Caco-2 (cell line): ENCODE results near the gene CERS6. TPM values are rescaled to one million over a fixed set of nuclear protein-coding genes. Genes with fewer than 3 reads are reported as not detected.

Experiments used
- BruUV-seq: library from RNA; stranded (reverse); fragments of 400-500 nt; replicated peaks from 2 replicates; lab custom pipeline; 2021; lab: Mats Ljungman, UMichigan
- CTCF ChIA-PET: fragments of 300-600 bp; sonication (Branson Sonifier 250); formaldehyde crosslinking; loops from one replicate; lab custom pipeline; 2022; ENCODE audit warnings: antibody characterized with exemption; lab: Charles Lee
- POLR2A ChIA-PET: fragments of 300-600 bp; sonication (Branson Sonifier 250); formaldehyde crosslinking; loops from one replicate; lab custom pipeline; 2022; ENCODE audit warnings: antibody characterized with exemption; lab: Charles Lee
- DNase-seq, 2 experiments: peaks; one replicate each; pipeline versions ENCODE4 v3.0.0 to v3.0.0-alpha.2; 2020 to 2022
- H3K27me3 ChIP-seq: replicated peaks from 2 replicates; pipeline ENCODE4 v1.6.0; 2011; ENCODE audit warnings: low read length; ENCODE audit not compliant: control insufficient read depth, insufficient read depth
- H3K36me3 ChIP-seq: 2 replicates; pipeline ENCODE4 v1.5.1; 2011; ENCODE audit warnings: low read length; ENCODE audit not compliant: control insufficient read depth, insufficient read depth
- H3K4me1 ChIP-seq: fragments of 250-450 bp; sonication (Bioruptor Pico); 2 replicates; pipeline ENCODE4 v1.5.1; 2020; ENCODE audit warnings: mild to moderate bottlenecking
- H3K4me3 ChIP-seq: 2 replicates; pipeline ENCODE4 v1.5.1; 2011; ENCODE audit warnings: low read depth, mild to moderate bottlenecking, control low read depth, low read length
- H3K9me3 ChIP-seq: fragments of 250-450 bp; sonication (Bioruptor Pico); 2 replicates; pipeline ENCODE4 v1.5.1; 2020; ENCODE audit warnings: mild to moderate bottlenecking, moderate library complexity
- H3K27ac Mint-ChIP-seq: one replicate; pipeline ENCODE4 v1.8.0; 2022; ENCODE audit warnings: mixed read lengths; ENCODE audit not compliant: unreplicated experiment
- H3K27me3 Mint-ChIP-seq: one replicate; pipeline ENCODE4 v1.8.0; 2022; ENCODE audit warnings: mixed read lengths; ENCODE audit not compliant: insufficient read depth, unreplicated experiment
- H3K36me3 Mint-ChIP-seq: one replicate; pipeline ENCODE4 v1.8.0; 2022; ENCODE audit warnings: mild to moderate bottlenecking, mixed read lengths; ENCODE audit not compliant: insufficient read depth, unreplicated experiment
- H3K4me1 Mint-ChIP-seq: one replicate; pipeline ENCODE4 v1.8.0; 2022; ENCODE audit warnings: low read depth, mixed read lengths; ENCODE audit not compliant: unreplicated experiment
- H3K4me3 Mint-ChIP-seq: one replicate; pipeline ENCODE4 v1.8.0; 2022; ENCODE audit warnings: mild to moderate bottlenecking, moderate library complexity, mixed read lengths; ENCODE audit not compliant: unreplicated experiment
- H3K9me3 Mint-ChIP-seq: one replicate; pipeline ENCODE4 v1.8.0; 2022; ENCODE audit warnings: mixed read lengths; ENCODE audit not compliant: unreplicated experiment
- CTCF ChIP-seq, 2 experiments: fragments of 200-600 bp in 1 of 2; IDR thresholded peaks; 1 replicate in 1 of 2; 2 replicates in 1 of 2; pipeline versions ENCODE4 v1.5.1 to v1.8.0; 2011 to 2022; ENCODE audit warnings: antibody characterized with exemption in 1 of 2, control low read depth in 1 of 2, inconsistent platforms in 1 of 2, low read depth in 1 of 2, low read length in 1 of 2, mild to moderate bottlenecking in 1 of 2, moderate library complexity in 1 of 2; ENCODE audit not compliant: insufficient read depth in 1 of 2, severe bottlenecking in 1 of 2, unreplicated experiment in 1 of 2
- intact Hi-C: fragments of 100-400 bp; cut with micrococcal nuclease; formaldehyde crosslinking; loops from one replicate; pipeline ENCODE4 v1.10.0; 2022; ENCODE audit not compliant: unreplicated experiment
- total RNA-seq: library from RNA; stranded (reverse); gene quantifications from 2 replicates; pipeline ENCODE4 v1.2.3, GENCODE V29; 2022

The CERS6 gene
- total RNA-seq, 1 experiment from 2014 or later: 32.7 TPM

- peak; percentile 64 to 79 for DNase-seq
- Histone ChIP-seq H3K36me3 (no peaks in the 10 kb centered on the region), H3K27me3 (no peaks in the 10 kb centered on the region), H3K9me3 (no peaks in the 10 kb centered on the region; the same call in 1 of the 2 replicates), H3K4me1 (peaks cover 38% of the 10 kb centered on the region), H3K4me3 (no peak overlapping the region)
- ChIA-PET CTCF (interaction anchor here (0.7 to 1.7 kb wide), 8 partner anchors 8 to 369 kb away, joined by 3 to 5 read pairs (median 4); no protein-coding TSS in a partner anchor), POLR2A (no interaction called here)
- Mint-ChIP-seq H3K36me3 (no peaks in the 10 kb centered on the region), H3K4me3 (peak overlapping the region; percentile 8), H3K27ac (peak overlapping the region; percentile 67), H3K27me3 (no peaks in the 10 kb centered on the region), H3K9me3 (no peaks in the 10 kb centered on the region), H3K4me1 (peaks cover 18% of the 10 kb centered on the region)
- no TSS peak for BruUV-seq
- intact Hi-C loops: loop anchor here (1.0 to 5.0 kb wide), 6 partner anchors 21 to 358 kb away; partner anchors contain the start of genes CERS6 and NOSTRIN
- peak; percentile 39 to 47 for TF ChIP-seq CTCF (IDR thresholded peaks at IDR 0.05; ENCODE audit: insufficient read depth in 1 of 2, low read depth in 1 of 2, low read length in 1 of 2, severe bottlenecking in 1 of 2, unreplicated experiment in 1 of 2)
These were observed 249.7 kb downstream of the CERS6 start for GRCh38 chr2:168705534-168706470.

- TF ChIP-seq CTCF (IDR thresholded peaks at IDR 0.05; ENCODE audit: insufficient read depth in 1 of 2, low read depth in 1 of 2, low read length in 1 of 2, severe bottlenecking in 1 of 2, unreplicated experiment in 1 of 2): no peak
- no peak overlapping the region for H3K27ac Mint-ChIP-seq
- CTCF ChIA-PET: interaction anchor here (1.7 kb wide), 1 partner anchor 360 kb away, joined by 5 read pairs; no protein-coding TSS in a partner anchor
- H3K4me3 Mint-ChIP-seq: no peak overlapping the region
- H3K36me3 Mint-ChIP-seq: no peaks in the 10 kb centered on the region
- no TSS peak for BruUV-seq
- no peaks in the 10 kb centered on the region for H3K9me3 Mint-ChIP-seq
- intact Hi-C loops: loop anchor here (1.0 to 5.0 kb wide), 5 partner anchors 22 to 250 kb away; partner anchors contain the start of genes CERS6 and NOSTRIN
- Histone ChIP-seq H3K9me3 (no peaks in the 10 kb centered on the region; the same call in 1 of the 2 replicates), H3K27me3 (no peaks in the 10 kb centered on the region), H3K36me3 (no peaks in the 10 kb centered on the region), H3K4me1 (peaks cover 38% of the 10 kb centered on the region), H3K4me3 (no peak overlapping the region)
- H3K27me3 Mint-ChIP-seq: no peaks in the 10 kb centered on the region
- POLR2A ChIA-PET: no interaction called here
- no peak for DNase-seq
- peaks cover 18% of the 10 kb centered on the region for H3K4me1 Mint-ChIP-seq
These were observed 250.7 kb downstream of the CERS6 start for GRCh38 chr2:168706806-168707205.

GRCh38 chr2:168708080-168708479 is 252.0 kb downstream of the CERS6 start:
- Histone ChIP-seq H3K9me3 (no peaks in the 10 kb centered on the region), H3K4me3 (no peak overlapping the region), H3K36me3 (no peaks in the 10 kb centered on the region), H3K27me3 (no peaks in the 10 kb centered on the region), H3K4me1 (peaks cover 38% of the 10 kb centered on the region)
- intact Hi-C loops: loop anchor here (5.0 kb wide), 2 partner anchors 216 to 251 kb away; partner anchors contain the start of gene CERS6
- Mint-ChIP-seq H3K4me3 (no peak overlapping the region), H3K4me1 (peaks cover 18% of the 10 kb centered on the region), H3K9me3 (no peaks in the 10 kb centered on the region), H3K27me3 (no peaks in the 10 kb centered on the region), H3K36me3 (no peaks in the 10 kb centered on the region), H3K27ac (no peak overlapping the region)
- TF ChIP-seq CTCF (IDR thresholded peaks at IDR 0.05; ENCODE audit: insufficient read depth in 1 of 2, low read depth in 1 of 2, low read length in 1 of 2, severe bottlenecking in 1 of 2, unreplicated experiment in 1 of 2): no peak
- ChIA-PET POLR2A (no interaction called here), CTCF (no interaction called here)
- no TSS peak for BruUV-seq
- DNase-seq: no peak
